Activated naive CD8-positive, alpha-beta T cell treated with anti-CD3 and anti-CD28 coated beads, Interleukin-2, amount 50 U/mL, for 24 hours (primary cell): ENCODE measurements around the gene LRAT.
"Not testable (repeated sequence)": the region's sequence is repeated elsewhere in the genome, so short reads cannot be mapped to it uniquely, and the experiment has no call there.

Experiments
- ATAC-seq: fragments of 150-1000 bp; cut with Tn5 transposase; one replicate; pipeline ENCODE4 v1.10.0; 2021
- DNase-seq: peaks from one replicate; pipeline ENCODE4 v3.0.0; 2021
- H3K27ac Mint-ChIP-seq: one replicate; pipeline ENCODE4 v1.8.0; 2021; ENCODE audit warnings: mild to moderate bottlenecking, mixed read lengths
- H3K27me3 Mint-ChIP-seq: one replicate; pipeline ENCODE4 v1.8.0; 2021; ENCODE audit warnings: mixed read lengths
- H3K36me3 Mint-ChIP-seq: one replicate; pipeline ENCODE4 v1.8.0; 2021; ENCODE audit warnings: low read depth, mixed read lengths
- H3K4me1 Mint-ChIP-seq: one replicate; pipeline ENCODE4 v1.8.0; 2021; ENCODE audit warnings: mixed read lengths
- H3K4me3 Mint-ChIP-seq: one replicate; pipeline ENCODE4 v1.8.0; 2021; ENCODE audit warnings: mild to moderate bottlenecking, moderate library complexity, mixed read lengths
- H3K9me3 Mint-ChIP-seq: one replicate; pipeline ENCODE4 v1.8.0; 2021; ENCODE audit warnings: mixed read lengths

Gene LRAT

GRCh38 chr4:154743683-154744340 is at the start of gene LRAT:
LRAT (plus strand) TSS chr4:154744000; CDS start chr4:154744327, 327 bp downstream.
- Mint-ChIP-seq H3K9me3 (no peaks in the 10 kb centered on the region), H3K27ac (no peak within 1 kb of the TSS), H3K4me3 (peak within 1 kb of the TSS; percentile 70), H3K4me1 (peaks cover 17% of the 10 kb centered on the region), H3K36me3 (peaks cover 1% of the 10 kb centered on the region), H3K27me3 (peaks cover 64% of the 10 kb centered on the region)
- DNase-seq (peak; percentile 39), ATAC-seq (peak; percentile 59)

GRCh38 chr4:154707877-154708276 is 35.9 kb upstream of the LRAT start:
- H3K4me3 Mint-ChIP-seq, result no peak overlapping the region
- no peaks in the 10 kb centered on the region for H3K36me3 Mint-ChIP-seq
- H3K4me1 Mint-ChIP-seq, result no peaks in the 10 kb centered on the region
- ATAC-seq (no peak), DNase-seq (no peak)
- H3K27ac Mint-ChIP-seq, result no peak overlapping the region
- no peaks in the 10 kb centered on the region for H3K9me3 Mint-ChIP-seq
- no peaks in the 10 kb centered on the region for H3K27me3 Mint-ChIP-seq

- Mint-ChIP-seq H3K4me1 (no peaks in the 10 kb centered on the region), H3K36me3 (no peaks in the 10 kb centered on the region), H3K9me3 (no peaks in the 10 kb centered on the region), H3K4me3 (no peak overlapping the region), H3K27me3 (no peaks in the 10 kb centered on the region), H3K27ac (no peak overlapping the region)
- DNase-seq, result no peak
- no peak for ATAC-seq
These were observed 34.2 kb upstream of the LRAT start for GRCh38 chr4:154709550-154709949.

GRCh38 chr4:154711522-154711921 is 32.3 kb upstream of the LRAT start:
- Mint-ChIP-seq H3K4me1 (no peaks in the 10 kb centered on the region), H3K9me3 (no peaks in the 10 kb centered on the region), H3K4me3 (no peak overlapping the region), H3K27ac (no peak overlapping the region), H3K27me3 (peaks cover 5% of the 10 kb centered on the region), H3K36me3 (no peaks in the 10 kb centered on the region)
- no peak for DNase-seq
- no peak for ATAC-seq

- no peaks in the 10 kb centered on the region for H3K36me3 Mint-ChIP-seq
- no peak overlapping the region for H3K27ac Mint-ChIP-seq
- peaks cover 5% of the 10 kb centered on the region for H3K27me3 Mint-ChIP-seq
- H3K4me3 Mint-ChIP-seq, result no peak overlapping the region
- DNase-seq, result no peak
- H3K9me3 Mint-ChIP-seq, result no peaks in the 10 kb centered on the region
- H3K4me1 Mint-ChIP-seq, result peaks cover 2% of the 10 kb centered on the region
- ATAC-seq, result no peak
These were observed 29.3 kb upstream of the LRAT start for GRCh38 chr4:154714339-154715040.

- Mint-ChIP-seq H3K27ac (no peak overlapping the region), H3K36me3 (no peaks in the 10 kb centered on the region)
- no peak for DNase-seq
These were observed 24.7 kb upstream of the LRAT start for GRCh38 chr4:154719087-154719486.

GRCh38 chr4:154720123-154720522 is 23.7 kb upstream of the LRAT start:
- H3K4me1 Mint-ChIP-seq, result peaks cover 7% of the 10 kb centered on the region
- H3K9me3 Mint-ChIP-seq, result no peaks in the 10 kb centered on the region
- H3K36me3 Mint-ChIP-seq, result no peaks in the 10 kb centered on the region
- peak; percentile 77 for ATAC-seq
- H3K27me3 Mint-ChIP-seq, result peaks cover 8% of the 10 kb centered on the region
- H3K27ac Mint-ChIP-seq, result no peak overlapping the region
- DNase-seq, result no peak
- H3K4me3 Mint-ChIP-seq, result no peak overlapping the region

More at GRCh38 chr4:154719087-154719486, 24.7 kb upstream of the LRAT start:
- peaks cover 7% of the 10 kb centered on the region for H3K4me1 Mint-ChIP-seq
- ATAC-seq, result no peak
- H3K27me3 Mint-ChIP-seq, result peaks cover 5% of the 10 kb centered on the region
- no peaks in the 10 kb centered on the region for H3K9me3 Mint-ChIP-seq
- no peak overlapping the region for H3K4me3 Mint-ChIP-seq

- DNase-seq (no peak), ATAC-seq (peak; percentile 15)
- Mint-ChIP-seq H3K4me1 (peaks cover 7% of the 10 kb centered on the region), H3K9me3 (no peaks in the 10 kb centered on the region), H3K27ac (no peak overlapping the region), H3K4me3 (no peak overlapping the region), H3K27me3 (peaks cover 7% of the 10 kb centered on the region), H3K36me3 (no peaks in the 10 kb centered on the region)
These were observed 23.1 kb upstream of the LRAT start for GRCh38 chr4:154720618-154721267.

GRCh38 chr4:154722262-154722661 is 21.5 kb upstream of the LRAT start:
- Mint-ChIP-seq H3K4me3 (no peak overlapping the region), H3K27me3 (peaks cover 4% of the 10 kb centered on the region), H3K27ac (no peak overlapping the region), H3K4me1 (peaks cover 7% of the 10 kb centered on the region), H3K9me3 (no peaks in the 10 kb centered on the region), H3K36me3 (no peaks in the 10 kb centered on the region)
- ATAC-seq, result no peak
- no peak for DNase-seq

- not testable (repeated sequence) for H3K4me3 Mint-ChIP-seq, H3K36me3 Mint-ChIP-seq, H3K27ac Mint-ChIP-seq, DNase-seq, H3K27me3 Mint-ChIP-seq, H3K9me3 Mint-ChIP-seq, H3K4me1 Mint-ChIP-seq, ATAC-seq
These were observed 20.2 kb upstream of the LRAT start for GRCh38 chr4:154723601-154724000.

- ATAC-seq (no peak), DNase-seq (no peak)
- H3K4me1 Mint-ChIP-seq, result no peaks in the 10 kb centered on the region
- H3K27ac Mint-ChIP-seq, result no peak overlapping the region
- no peak overlapping the region for H3K4me3 Mint-ChIP-seq
- no peaks in the 10 kb centered on the region for H3K9me3 Mint-ChIP-seq
- H3K27me3 Mint-ChIP-seq, result peaks cover 6% of the 10 kb centered on the region
- no peaks in the 10 kb centered on the region for H3K36me3 Mint-ChIP-seq
These were observed 16.3 kb upstream of the LRAT start for GRCh38 chr4:154727540-154727939.

GRCh38 chr4:154731756-154732155 is 12.0 kb upstream of the LRAT start:
- ATAC-seq (no peak), DNase-seq (no peak)
- Mint-ChIP-seq H3K9me3 (no peaks in the 10 kb centered on the region), H3K4me3 (no peak overlapping the region), H3K27ac (no peak overlapping the region), H3K27me3 (peaks cover 15% of the 10 kb centered on the region), H3K4me1 (no peaks in the 10 kb centered on the region), H3K36me3 (no peaks in the 10 kb centered on the region)

GRCh38 chr4:154732669-154733068 is 11.1 kb upstream of the LRAT start:
- Mint-ChIP-seq H3K27ac (no peak overlapping the region), H3K36me3 (no peaks in the 10 kb centered on the region), H3K4me3 (no peak overlapping the region), H3K4me1 (no peaks in the 10 kb centered on the region), H3K27me3 (peaks cover 15% of the 10 kb centered on the region), H3K9me3 (no peaks in the 10 kb centered on the region)
- DNase-seq, result no peak
- ATAC-seq, result no peak

GRCh38 chr4:154736770-154737169 is 7.0 kb upstream of the LRAT start:
- Mint-ChIP-seq H3K4me1 (peaks cover under 1% of the 10 kb centered on the region), H3K27me3 (peaks cover 25% of the 10 kb centered on the region), H3K27ac (no peak overlapping the region), H3K9me3 (no peaks in the 10 kb centered on the region), H3K36me3 (no peaks in the 10 kb centered on the region), H3K4me3 (no peak overlapping the region)
- ATAC-seq (no peak), DNase-seq (no peak)

- H3K4me3 Mint-ChIP-seq, result no peak overlapping the region
- H3K36me3 Mint-ChIP-seq, result no peaks in the 10 kb centered on the region
- no peak overlapping the region for H3K27ac Mint-ChIP-seq
- no peak for DNase-seq
- peaks cover 9% of the 10 kb centered on the region for H3K4me1 Mint-ChIP-seq
- H3K27me3 Mint-ChIP-seq, result peaks cover 34% of the 10 kb centered on the region
- ATAC-seq, result no peak
- no peaks in the 10 kb centered on the region for H3K9me3 Mint-ChIP-seq
These were observed 5.4 kb upstream of the LRAT start for GRCh38 chr4:154738426-154738825.
